OCI-LY7 (cell line): ENCODE data around the gene RGS19. TPM values are rescaled to one million over a fixed set of nuclear protein-coding genes. Genes with fewer than 3 reads are reported as not detected.

Source experiments
- BruUV-seq: library from RNA; stranded (reverse); fragments of 400-500 nt; replicated peaks from 2 replicates; lab custom pipeline; 2021; lab: Mats Ljungman, UMichigan
- CTCF ChIA-PET: fragments of 300-600 bp; sonication (Branson Sonifier 250); formaldehyde crosslinking; loops from one replicate; lab custom pipeline; 2022; ENCODE audit warnings: antibody characterized with exemption; ENCODE audit not compliant: unreplicated experiment; lab: Charles Lee
- POLR2A ChIA-PET: fragments of 300-600 bp; sonication (Branson Sonifier 250); formaldehyde crosslinking; loops from one replicate; lab custom pipeline; 2022; ENCODE audit warnings: antibody characterized with exemption; lab: Charles Lee
- DNase-seq: peaks from one replicate; pipeline ENCODE4 v3.0.0-alpha.2; 2015; ENCODE audit warnings: low spot score
- H2AFZ ChIP-seq: fragments of 200-600 bp; sonication (generic), shearing (Covaris generic); 2 replicates; pipeline ENCODE4 v1.6.1; 2014; ENCODE audit warnings: mild to moderate bottlenecking, antibody characterized with exemption, low read length, moderate library complexity
- H3K27ac ChIP-seq: fragments of 200-600 bp; sonication (generic); 2 replicates; pipeline ENCODE4 v1.5.1; 2014; ENCODE audit warnings: mixed run types, low read depth, mild to moderate bottlenecking, moderate library complexity, low read length, inconsistent platforms; ENCODE audit not compliant: poor library complexity, severe bottlenecking
- H3K36me3 ChIP-seq: fragments of 200-600 bp; sonication (generic); 2 replicates; pipeline ENCODE4 v1.6.1; 2014; ENCODE audit warnings: mild to moderate bottlenecking, antibody characterized with exemption, low read length, moderate library complexity, mixed read lengths; ENCODE audit not compliant: insufficient read depth
- H3K4me1 ChIP-seq: fragments of 200-600 bp; sonication (generic); 2 replicates; pipeline ENCODE4 v1.5.1; 2014; ENCODE audit warnings: mild to moderate bottlenecking, low read length; ENCODE audit not compliant: insufficient read depth, poor library complexity, severe bottlenecking
- H3K4me2 ChIP-seq: fragments of 200-600 bp; sonication (generic); 2 replicates; pipeline ENCODE4 v1.6.1; 2014; ENCODE audit warnings: mild to moderate bottlenecking, low read length
- H3K4me3 ChIP-seq: fragments of 200-600 bp; sonication (generic); 2 replicates; pipeline ENCODE4 v1.5.1; 2014; ENCODE audit warnings: mild to moderate bottlenecking, low read depth, low read length; ENCODE audit not compliant: poor library complexity, severe bottlenecking
- H3K79me2 ChIP-seq: fragments of 200-600 bp; sonication (generic); 2 replicates; pipeline ENCODE4 v1.6.1; 2016; ENCODE audit warnings: low read depth, mild to moderate bottlenecking, low read length, moderate library complexity, mixed read lengths; ENCODE audit not compliant: insufficient read depth
- H3K9me2 ChIP-seq: fragments of 200-600 bp; sonication (generic); 2 replicates; pipeline ENCODE4 v1.6.1; 2016; ENCODE audit warnings: mild to moderate bottlenecking, low read length, mixed read lengths; ENCODE audit not compliant: insufficient read depth
- H3K9me3 ChIP-seq: fragments of 200-600 bp; sonication (generic); 2 replicates; pipeline ENCODE4 v1.6.1; 2014; ENCODE audit warnings: mild to moderate bottlenecking, mixed run types, low read length, mixed read lengths
- H4K20me1 ChIP-seq: fragments of 200-600 bp; sonication (generic); 2 replicates; pipeline ENCODE4 v1.6.1; 2014; ENCODE audit warnings: mild to moderate bottlenecking, antibody characterized with exemption, low read length, moderate library complexity, mixed read lengths; ENCODE audit not compliant: insufficient read depth
- CTCF ChIP-seq: fragments of 200-600 bp; sonication (generic); conservative IDR thresholded peaks from 2 replicates; pipeline ENCODE4 v1.5.1; 2014; ENCODE audit warnings: mild to moderate bottlenecking, antibody characterized with exemption, low read length, moderate library complexity, mixed read lengths
- EZH2phosphoT487 ChIP-seq: fragments of 200-600 bp; sonication (generic); IDR thresholded peaks from 2 replicates; pipeline ENCODE4 v1.6.1; 2018; ENCODE audit warnings: low read depth, borderline replicate concordance, mild to moderate bottlenecking, mixed run types, antibody characterized with exemption, low read length, moderate library complexity, mixed read lengths
- intact Hi-C: fragments of 100-400 bp; cut with micrococcal nuclease; formaldehyde crosslinking; loops from one replicate; pipeline ENCODE4 v1.10.0; 2022; ENCODE audit not compliant: unreplicated experiment
- total RNA-seq, 2 experiments: library from RNA; depleted of rRNA in 1 of 2; stranded (reverse); fragments of >200 nt in 1 of 2; shearing (Covaris generic) in 1 of 2; gene quantifications; 2 replicates each; pipeline ENCODE4 v1.2.3, GENCODE V29; 2014 to 2022

RGS19 gene
- total RNA-seq, 2 experiments from 2014 or later: 69.4 to 106 TPM

- TF ChIP-seq CTCF: peak; percentile 78
- TF ChIP-seq EZH2phosphoT487: no peak
- DNase-seq: no peak
- peaks cover 27% of the 10 kb centered on the region; the same call in 1 of the 2 replicates for H3K36me3 ChIP-seq
- H3K79me2 ChIP-seq: no peaks in the 10 kb centered on the region
- peaks cover 26% of the 10 kb centered on the region for H3K4me1 ChIP-seq
- POLR2A ChIA-PET: no interaction called here
- CTCF ChIA-PET: no interaction called here
- BruUV-seq: no TSS peak
- H4K20me1 ChIP-seq: no peaks in the 10 kb centered on the region
- no peak overlapping the region for H3K4me3 ChIP-seq
- no peak overlapping the region for H2AFZ ChIP-seq
- H3K9me2 ChIP-seq: no peaks in the 10 kb centered on the region
- intact Hi-C loops: no loop called here
- no peak overlapping the region for H3K4me2 ChIP-seq
- H3K27ac ChIP-seq: no peak overlapping the region
- no peaks in the 10 kb centered on the region for H3K9me3 ChIP-seq
Observed at GRCh38 chr20:64069614-64070243, 9.6 kb downstream of the RGS19 start.

- POLR2A ChIA-PET: no interaction called here
- Histone ChIP-seq H3K4me3 (no peak overlapping the region), H3K79me2 (no peaks in the 10 kb centered on the region), H4K20me1 (no peaks in the 10 kb centered on the region), H3K4me2 (no peak overlapping the region), H3K9me2 (no peaks in the 10 kb centered on the region), H3K27ac (no peak overlapping the region), H3K36me3 (peaks cover 25% of the 10 kb centered on the region; the same call in 1 of the 2 replicates), H3K9me3 (no peaks in the 10 kb centered on the region), H3K4me1 (peaks cover 31% of the 10 kb centered on the region), H2AFZ (no peak overlapping the region)
- intact Hi-C loops: no loop called here
- CTCF ChIA-PET: no interaction called here
- DNase-seq: no peak
- no TSS peak for BruUV-seq
- TF ChIP-seq EZH2phosphoT487 (no peak), CTCF (no peak)
Observed at GRCh38 chr20:64069209-64069613, 10.1 kb downstream of the RGS19 start.
